HG03520 (cell line): ENCODE measurements around the gene CLIC6.
"Not testable (repeated sequence)": the region's sequence is repeated elsewhere in the genome, so short reads cannot be mapped to it uniquely, and the experiment has no call there.

ENCODE experiments used
- ATAC-seq: cut with Tn5 transposase; IDR thresholded peaks from one replicate; pipeline ENCODE4 v1.9.1; 2021; ENCODE audit warnings: mild to moderate bottlenecking, moderate library complexity; ENCODE audit not compliant: unreplicated experiment

Gene CLIC6

GRCh38 chr21:34650861-34651431 is 17.8 kb upstream of the CLIC6 start:
- ATAC-seq = no peak

GRCh38 chr21:34651642-34652041 is 17.2 kb upstream of the CLIC6 start:
- no peak for ATAC-seq

GRCh38 chr21:34653522-34653921 is 15.3 kb upstream of the CLIC6 start:
- no peak for ATAC-seq

GRCh38 chr21:34661848-34662247 is 6.9 kb upstream of the CLIC6 start:
- ATAC-seq = no peak

GRCh38 chr21:34667761-34668160 is 1.0 kb upstream of the CLIC6 start:
- no peak for ATAC-seq

GRCh38 chr21:34669149-34669879 is 520 bp downstream of the CLIC6 start:
- ATAC-seq = no peak

- ATAC-seq = not testable (repeated sequence)
These were observed 1.1 kb downstream of the CLIC6 start for GRCh38 chr21:34669880-34670219.

GRCh38 chr21:34670220-34670961 is 1.6 kb downstream of the CLIC6 start:
- ATAC-seq = no peak

GRCh38 chr21:34670962-34671348 is 2.2 kb downstream of the CLIC6 start:
- no peak for ATAC-seq

GRCh38 chr21:34671462-34671861 is 2.7 kb downstream of the CLIC6 start:
- no peak for ATAC-seq

- ATAC-seq = no peak
These were observed 3.1 kb downstream of the CLIC6 start for GRCh38 chr21:34671891-34672290.

GRCh38 chr21:34673006-34673405 is 4.2 kb downstream of the CLIC6 start:
- ATAC-seq = no peak

GRCh38 chr21:34674468-34674867 is 5.7 kb downstream of the CLIC6 start:
- ATAC-seq = no peak

- ATAC-seq = no peak
These were observed 7.1 kb downstream of the CLIC6 start for GRCh38 chr21:34675871-34676270.

GRCh38 chr21:34679051-34679450 is 10.3 kb downstream of the CLIC6 start:
- no peak for ATAC-seq

GRCh38 chr21:34684174-34684876 is 15.5 kb downstream of the CLIC6 start:
- no peak for ATAC-seq

- no peak for ATAC-seq
These were observed 18.3 kb downstream of the CLIC6 start for GRCh38 chr21:34687065-34687464.

GRCh38 chr21:34687745-34688144 is 19.0 kb downstream of the CLIC6 start:
- no peak for ATAC-seq

GRCh38 chr21:34688145-34688544 is 19.4 kb downstream of the CLIC6 start:
- ATAC-seq = no peak

GRCh38 chr21:34688715-34689114 is 19.9 kb downstream of the CLIC6 start:
- ATAC-seq = no peak

- ATAC-seq = no peak
These were observed 21.4 kb downstream of the CLIC6 start for GRCh38 chr21:34690041-34690792.
